Heart right ventricle (tissue), 16 donors: ENCODE results near the gene TMPRSS3. TPM values are rescaled to one million over a fixed set of nuclear protein-coding genes. Genes with fewer than 3 reads are reported as not detected.

Source experiments
- ATAC-seq, 8 donors: fragments of 200-7000 bp; cut with Tn5 transposase; one replicate each; pipeline ENCODE4 v1.9.1; 2020; ENCODE audit warnings: mild to moderate bottlenecking in 8 of 8, moderate library complexity in 8 of 8, moderate number of reproducible peaks in 1 of 8
- DNase-seq, 2 donors: peaks; one replicate each; pipeline ENCODE4 v3.0.0-alpha.2; 2020
- H3K27ac ChIP-seq, 10 donors: fragments of 200-600 bp; sonication (generic) in 2 of 10; one replicate each; pipeline versions ENCODE4 v1.5.0 to v1.8.0; 2020 to 2022; ENCODE audit warnings: mild to moderate bottlenecking in 3 of 10
- H3K27me3 ChIP-seq, 7 donors: fragments of 200-600 bp; one replicate each; pipeline ENCODE4 v1.8.0; 2021 to 2022; ENCODE audit warnings: mild to moderate bottlenecking in 2 of 7
- H3K36me3 ChIP-seq, 9 donors: fragments of 200-600 bp; sonication (generic) in 1 of 9; one replicate each; pipeline versions ENCODE4 v1.5.0 to v1.8.0; 2020 to 2022; ENCODE audit warnings: mild to moderate bottlenecking in 2 of 9
- H3K4me1 ChIP-seq, 9 donors: fragments of 200-600 bp; sonication (generic) in 1 of 9; one replicate each; pipeline versions ENCODE4 v1.5.0 to v1.8.0; 2020 to 2022; ENCODE audit warnings: mild to moderate bottlenecking in 4 of 9
- H3K4me3 ChIP-seq, 10 donors: fragments of 200-600 bp; sonication (generic) in 2 of 10; one replicate each; pipeline versions ENCODE4 v1.5.0 to v1.8.0; 2020 to 2022; ENCODE audit warnings: mild to moderate bottlenecking in 7 of 10, moderate library complexity in 2 of 10
- H3K9me3 ChIP-seq, 11 donors: fragments of 200-600 bp in 10 of 11; sonication (generic) in 2 of 11; one replicate each; pipeline versions ENCODE4 v1.5.0 to v1.8.0; 2013 to 2022; ENCODE audit warnings: mild to moderate bottlenecking in 2 of 11, control low read depth in 1 of 11, moderate library complexity in 1 of 11
- CTCF ChIP-seq, 9 donors: fragments of 200-600 bp; sonication (generic) in 2 of 9; IDR thresholded peaks; one replicate each; pipeline versions ENCODE4 v1.5.0 to v1.8.0; 2021 to 2022; ENCODE audit warnings: antibody characterized with exemption in 9 of 9, mild to moderate bottlenecking in 5 of 9, moderate library complexity in 1 of 9
- WGBS, 2 donors: extraction: QIAGEN DNeasy Blood & Tissue Kit; methylation state at CpG; one replicate each; pipeline ENCODE4 v1.1.7; 2013; ENCODE audit warnings: inconsistent platforms in 1 of 2; 5-methylcytosine and 5-hydroxymethylcytosine counted together
- intact Hi-C, 10 donors: fragments of 100-400 bp; cut with DNase I; formaldehyde crosslinking; loops; one replicate each; pipeline versions ENCODE4 v1.11.1 to v1.14.2; 2022
- polyA plus RNA-seq, 2 donors: library from polyadenylated mRNA; stranded (reverse); fragments of 200-250 nt; gene quantifications; one replicate each; pipeline ENCODE4 v1.2.3, GENCODE V29; 2013
- total RNA-seq, 10 donors: library from RNA; stranded (reverse); fragmentation: NEBNext Ultra II Directional in 3 of 10; extraction: Animal tissue kit (Norgen Biotek cat#: 25700) in 3 of 10; gene quantifications; one replicate each; pipeline versions ENCODE4 v1.2.1 to v1.2.4, GENCODE V29; 2021 to 2023
- donor health status: Arrhythmogenic right ventricular cardiomyopathy.
- donor health status: ischemic (EF 13 %, LVEDD 7.1; RV severe dilation, severe dysfunction).
- donor health status: healthy with polysubstance abuse.
- donor health status: DM: no; HTN: yes; CAD: no.
- donor health status: DM: no; HTN: no; CAD: no.
- donor health status: ischemic (EF 25% LVEDD 6.9; RV normal size, moderate dysfunction).
- donor health status: ischemic (EF 25% LVEDD 5.7; RV mildly dilated, moderate dysfunction).
- donor health status: healthy.
- donor health status: DM: yes; HTN: yes; CAD: no.
- donor health status: Ischemic cardiomyopathy.
- donor health status: ischemic (EF 35%, LVEDD 5.7; RV mildly dilated, moderate dysfunction).
- donor health status: nonischemic (EF 11% LVEDD 7.7; RV severe dilation, severe dysfunction).
- donor health status: DM: yes; HTN: yes; CAD: no.
- donor health status: PGD.
- donor health status: ischemic (EF 29% LVEDD 5.4; RV normal size, mild dysfunction).
- donor health status: nonischemic (EF 23%, LVEDD 6.1; RV moderate dilation, normal function).

TMPRSS3 gene
- total and polyA plus RNA-seq, 12 donors: 0.01 to 1.0 (median 0.42) TPM; not detected in 9

- WGBS, 2 donors: 88 to 89% methylated on average over 4 of the region's 4 CpGs
- ATAC-seq (no peak), DNase-seq (no peak)
- H3K27ac ChIP-seq: no peak overlapping the region
- H3K36me3 ChIP-seq: no peaks in the 10 kb centered on the region
- intact Hi-C loops: loop anchor here in 2 of 10 donors (10.0 kb wide), 2 partner anchors 114 to 186 kb away; no protein-coding TSS in a partner anchor
- no peaks in the 10 kb centered on the region for H3K4me1 ChIP-seq
- no peak overlapping the region for H3K4me3 ChIP-seq
- peaks cover 0 to 36% (median 14%) of the 10 kb centered on the region in 7 donors for H3K27me3 ChIP-seq
- no peak for TF ChIP-seq CTCF (IDR thresholded peaks at IDR 0.05)
- H3K9me3 ChIP-seq: peaks cover 0 to 18% (median 4%) of the 10 kb centered on the region in 11 donors
Measured at GRCh38 chr21:42330380-42331371, 65.2 kb downstream of the TMPRSS3 start.

- no peaks in the 10 kb centered on the region for H3K36me3 ChIP-seq
- intact Hi-C loops: no loop called here
- no peak for TF ChIP-seq CTCF (IDR thresholded peaks at IDR 0.05)
- H3K4me1 ChIP-seq: peaks cover 0 to 2% (median 0%) of the 10 kb centered on the region in 9 donors
- DNase-seq: no peak
- H3K9me3 ChIP-seq: peaks cover 0 to 8% (median 0%) of the 10 kb centered on the region in 11 donors
- 80 to 86% methylated on average over 6 of the region's 6 CpGs for WGBS, 2 donors
- H3K27me3 ChIP-seq: peaks cover 0 to 14% (median 0%) of the 10 kb centered on the region in 7 donors
- H3K4me3 ChIP-seq: no peak overlapping the region
- ATAC-seq: no peak
- no peak overlapping the region for H3K27ac ChIP-seq
Measured at GRCh38 chr21:42324896-42325295, 71.0 kb downstream of the TMPRSS3 start.

Other genes with a start within 250 kb of the TMPRSS3 start
- 10 to 100 TPM in 7 of 10 donors, 1 to 10 TPM in 3; 5.5 to 26.2 (median 14.6) TPM for gene ABCG1, start 176.9 kb downstream of the TMPRSS3 start, total RNA-seq
- 10 to 100 TPM; 11.6 to 19.4 TPM for gene ABCG1, start 176.9 kb downstream of the TMPRSS3 start, polyA plus RNA-seq
- gene TFF3, start 80.6 kb downstream of the TMPRSS3 start, total RNA-seq: 1 to 10 TPM in 8 of 10 donors, under 1 TPM in 2; 0.90 to 5.1 (median 2.4) TPM
- 1 to 10 TPM; 4.9 to 7.9 TPM for gene TFF3, start 80.6 kb downstream of the TMPRSS3 start, polyA plus RNA-seq
- gene TFF2, start 45.1 kb downstream of the TMPRSS3 start, total RNA-seq: not detected
- gene TFF2, start 45.1 kb downstream of the TMPRSS3 start, polyA plus RNA-seq: not detected
- not detected for gene TFF1, start 29.5 kb downstream of the TMPRSS3 start, total RNA-seq
- gene TFF1, start 29.5 kb downstream of the TMPRSS3 start, polyA plus RNA-seq: not detected
- 1 to 10 TPM in 1 of 10 donors, under 1 TPM in 2, not detected in 7; 0.15 to 1.3 (median 0.69) TPM for gene UBASH3A, start 7.8 kb upstream of the TMPRSS3 start, total RNA-seq
- under 1 TPM; 0.09 to 0.15 TPM for gene UBASH3A, start 7.8 kb upstream of the TMPRSS3 start, polyA plus RNA-seq
- gene RSPH1, start 100.2 kb upstream of the TMPRSS3 start, total RNA-seq: under 1 TPM in 2 of 10 donors, not detected in 8; 0.20 to 0.36 TPM
- gene RSPH1, start 100.2 kb upstream of the TMPRSS3 start, polyA plus RNA-seq: under 1 TPM in 1 of 2 donors, not detected in 1; 0.06 TPM
- gene SLC37A1, start 117.8 kb upstream of the TMPRSS3 start, total RNA-seq: 10 to 100 TPM in 1 of 10 donors, 1 to 10 TPM in 9; 3.7 to 13.2 (median 5.7) TPM
- 1 to 10 TPM; 1.8 to 2.6 TPM for gene SLC37A1, start 117.8 kb upstream of the TMPRSS3 start, polyA plus RNA-seq